GM19328 (cell line): ENCODE measurements around the gene ZBTB4.

Source experiments
- ATAC-seq: cut with Tn5 transposase; IDR thresholded peaks from one replicate; pipeline ENCODE4 v1.9.1; 2021; ENCODE audit warnings: mild to moderate bottlenecking, moderate library complexity; ENCODE audit not compliant: unreplicated experiment

The ZBTB4 gene

GRCh38 chr17:7442142-7442541 is 37.3 kb downstream of the ZBTB4 start:
- no peak for ATAC-seq

GRCh38 chr17:7441266-7441665 is 38.2 kb downstream of the ZBTB4 start:
- ATAC-seq = no peak

- no peak for ATAC-seq
These were observed 38.6 kb downstream of the ZBTB4 start for GRCh38 chr17:7440834-7441195.

DNA sequence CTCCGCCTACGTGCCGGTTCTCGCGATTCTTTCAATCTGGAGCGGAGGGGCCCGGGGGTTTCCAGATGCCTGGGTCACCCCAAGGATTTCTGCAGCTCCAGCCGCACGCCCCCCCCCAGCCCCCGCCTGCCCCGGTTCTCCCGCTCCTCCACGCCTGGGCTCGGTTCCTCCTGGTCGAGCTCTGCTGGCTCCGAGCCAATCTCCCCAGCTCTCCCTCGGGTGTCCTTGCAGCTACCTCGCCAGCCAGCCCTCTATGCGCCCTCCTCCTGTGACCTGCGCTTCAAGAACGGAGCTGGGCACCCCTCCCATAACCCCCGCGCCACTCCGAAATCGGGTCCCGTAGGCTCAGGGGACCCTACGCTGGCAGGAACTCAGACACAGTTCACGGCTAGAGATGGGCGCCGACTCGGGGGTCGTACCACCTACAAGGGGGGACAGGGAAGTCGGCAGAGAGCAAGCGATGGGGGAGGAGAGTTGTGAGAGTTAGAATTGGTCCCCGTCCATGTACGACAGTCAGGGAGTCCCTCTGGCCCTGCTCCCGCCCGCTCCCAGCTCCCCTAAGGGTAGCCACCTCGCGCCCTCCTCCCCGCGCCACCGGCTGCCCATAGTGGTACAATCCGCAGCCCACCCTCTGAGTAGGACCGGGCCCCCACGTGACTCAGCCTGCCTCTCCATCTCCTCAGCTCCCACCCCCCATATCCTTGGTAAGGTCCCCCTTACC is 39.2 kb downstream of the ZBTB4 start:
- ATAC-seq = no peak

DNA sequence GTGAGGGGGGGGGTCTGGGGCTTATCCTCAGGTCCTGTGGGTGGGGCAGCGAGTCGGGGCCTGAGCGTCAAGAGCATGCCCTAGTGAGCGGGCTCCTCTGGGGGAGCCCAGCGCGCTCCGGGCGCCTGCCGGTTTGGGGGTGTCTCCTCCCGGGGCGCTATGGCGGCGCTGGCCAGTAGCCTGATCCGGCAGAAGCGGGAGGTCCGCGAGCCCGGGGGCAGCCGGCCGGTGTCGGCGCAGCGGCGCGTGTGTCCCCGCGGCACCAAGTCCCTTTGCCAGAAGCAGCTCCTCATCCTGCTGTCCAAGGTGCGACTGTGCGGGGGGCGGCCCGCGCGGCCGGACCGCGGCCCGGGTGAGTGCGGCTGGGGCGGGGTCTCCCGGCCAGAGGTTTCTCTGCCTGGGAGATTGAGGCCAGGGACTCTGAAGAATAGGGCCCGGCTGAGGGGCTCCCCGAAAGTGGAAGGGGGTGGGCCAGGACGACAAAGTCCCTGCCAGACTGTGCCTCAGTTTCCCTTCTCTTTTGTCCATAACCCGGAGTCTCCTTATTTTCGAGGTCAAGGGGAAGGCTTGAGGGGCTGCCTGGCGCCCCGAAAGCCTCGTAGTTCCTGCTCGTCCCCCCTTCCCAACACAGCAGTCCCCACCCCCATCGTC is 39.8 kb downstream of the ZBTB4 start, which contains the start of gene FGF11:
Gene FGF11 (plus strand): TSS at position 51 of the 651 bp plus-strand sequence. CDS start 109 bp downstream, at position 160.
- ATAC-seq = no peak

- no peak for ATAC-seq
These were observed 40.6 kb downstream of the ZBTB4 start for GRCh38 chr17:7438656-7439460.

GRCh38 chr17:7437950-7438614 is 41.3 kb downstream of the ZBTB4 start:
- no peak for ATAC-seq

DNA sequence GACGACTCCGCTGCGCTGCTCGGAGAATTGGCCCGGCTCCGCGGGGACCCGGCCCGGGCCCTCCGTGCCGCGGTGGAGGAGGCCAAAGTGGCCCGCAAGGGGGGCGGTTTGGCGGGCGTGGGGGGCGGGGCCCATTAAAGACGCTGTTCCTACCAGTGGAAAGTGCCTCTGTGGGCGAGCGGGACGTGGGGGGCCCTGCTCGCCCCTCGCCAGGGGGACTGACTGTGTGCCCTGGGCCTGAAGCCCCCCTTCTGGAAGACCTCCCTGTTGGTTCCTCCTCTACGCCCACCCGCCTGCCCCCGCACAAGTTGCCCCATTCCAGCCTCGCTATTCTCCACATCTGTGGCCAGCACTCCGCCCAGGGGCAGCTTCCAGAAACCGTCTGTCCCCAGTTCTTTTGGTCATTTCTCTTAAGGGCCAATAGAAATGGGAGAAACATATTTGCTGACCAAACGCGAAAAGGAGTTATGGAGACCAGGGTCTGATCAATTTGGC is 42.0 kb downstream of the ZBTB4 start:
- ATAC-seq = no peak

GRCh38 chr17:7436556-7437368 is 42.7 kb downstream of the ZBTB4 start:
- ATAC-seq = no peak

GRCh38 chr17:7435676-7436555 is 43.5 kb downstream of the ZBTB4 start:
- peak; percentile 21 for ATAC-seq

DNA sequence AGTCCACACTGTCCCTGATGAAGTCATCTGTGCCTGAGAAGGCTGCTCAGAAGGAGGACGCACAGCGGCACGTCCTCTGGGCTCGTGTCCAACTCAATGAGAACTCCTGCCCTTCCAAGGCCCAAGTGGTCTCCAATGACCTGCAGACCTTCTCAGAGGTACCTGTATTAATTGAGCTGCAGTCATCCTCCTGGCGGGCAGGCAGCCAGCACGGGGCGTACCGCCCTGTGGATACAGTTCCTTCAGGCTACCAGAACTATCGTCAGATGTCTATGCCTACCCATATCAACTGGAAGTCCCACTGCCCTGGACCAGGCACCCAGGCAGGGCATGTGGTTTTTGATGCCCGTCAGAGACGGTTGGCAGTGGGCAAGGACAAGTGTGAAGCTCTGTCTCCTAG is 47.1 kb downstream of the ZBTB4 start:
- no peak for ATAC-seq

DNA sequence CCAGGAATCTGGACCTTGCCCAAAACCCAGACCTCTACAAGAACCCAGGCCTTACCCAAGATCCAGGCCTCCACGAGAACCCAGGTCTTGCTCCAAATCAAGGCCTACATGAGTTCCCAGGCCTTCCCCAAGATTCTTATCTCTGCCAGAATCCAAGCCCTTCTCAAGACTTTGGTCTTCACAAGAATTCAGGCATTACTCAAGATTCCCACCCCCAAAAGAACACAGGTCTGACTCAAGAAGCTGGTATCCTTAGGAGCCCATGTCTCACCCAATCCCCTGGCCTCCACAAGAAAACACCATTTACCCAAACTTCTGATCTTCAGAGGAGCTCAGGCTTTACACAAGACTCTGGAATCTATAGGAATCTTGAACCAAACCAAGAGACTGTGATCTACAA is 48.2 kb downstream of the ZBTB4 start:
- no peak for ATAC-seq

- ATAC-seq = no peak
These were observed 49.7 kb downstream of the ZBTB4 start for GRCh38 chr17:7429722-7430121.

DNA sequence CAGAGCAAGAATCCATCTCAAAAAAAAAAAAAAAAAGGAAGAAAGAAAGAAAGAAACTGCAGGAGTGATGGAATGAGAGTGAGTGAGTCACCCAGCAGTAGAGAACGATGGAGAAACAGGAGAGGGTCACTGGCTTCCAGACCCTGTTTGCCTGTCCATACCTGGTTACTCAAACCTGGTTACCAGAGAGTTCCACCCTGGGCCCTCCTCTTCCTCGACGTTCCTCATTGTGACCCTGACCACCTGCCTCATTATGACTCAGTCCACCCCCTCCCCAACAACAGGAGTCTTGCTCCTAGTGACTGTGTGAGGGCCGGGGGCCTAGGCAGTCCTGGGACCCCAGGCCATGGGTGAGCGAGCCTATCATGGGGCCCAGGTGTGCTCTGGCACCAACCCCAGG is 50.9 kb downstream of the ZBTB4 start, which contains the start of gene SPEM3:
Gene SPEM3 (plus strand): TSS at position 301 of the 400 bp plus-strand sequence. CDS start 46 bp downstream, at position 347.
- no peak for ATAC-seq

- no peak for ATAC-seq
These were observed 51.9 kb downstream of the ZBTB4 start for GRCh38 chr17:7427549-7427948.

GRCh38 chr17:7426896-7427489 is 52.4 kb downstream of the ZBTB4 start:
- no peak for ATAC-seq

DNA sequence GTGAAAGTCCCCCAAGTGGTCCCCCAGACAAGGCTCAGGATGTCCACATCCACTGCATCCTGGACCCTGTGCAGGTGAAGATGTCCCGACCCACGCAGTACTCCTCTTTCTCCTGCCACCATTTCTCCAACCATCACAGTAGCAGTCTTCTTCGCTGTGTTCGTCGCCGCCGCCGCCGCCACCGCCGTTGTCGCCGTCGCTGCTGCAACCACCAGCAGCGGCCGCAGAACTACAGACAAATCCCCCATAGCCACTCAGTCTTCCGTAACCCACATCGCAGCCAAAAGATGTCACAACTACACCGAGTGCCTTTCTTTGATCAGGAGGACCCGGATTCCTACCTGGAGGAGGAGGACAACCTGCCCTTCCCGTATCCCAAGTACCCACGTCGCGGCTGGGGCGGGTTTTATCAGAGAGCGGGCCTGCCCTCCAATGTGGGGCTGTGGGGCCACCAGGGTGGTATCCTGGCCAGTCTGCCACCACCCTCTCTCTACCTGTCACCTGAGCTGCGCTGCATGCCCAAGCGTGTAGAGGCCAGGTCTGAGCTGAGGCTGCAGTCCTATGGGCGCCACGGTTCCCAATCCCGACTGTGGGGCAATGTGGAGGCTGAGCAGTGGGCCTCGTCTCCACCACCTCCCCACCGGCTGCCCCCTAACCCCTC is 53.1 kb downstream of the ZBTB4 start:
- ATAC-seq = no peak

GRCh38 chr17:7425756-7426155 is 53.7 kb downstream of the ZBTB4 start:
- ATAC-seq = no peak
